Vagina (tissue), 2 donors: ENCODE data around the gene NDUFV1. TPM values are rescaled to one million over a fixed set of nuclear protein-coding genes. Genes with fewer than 3 reads are reported as not detected.
"Not testable (repeated sequence)": the region's sequence is repeated elsewhere in the genome, so short reads cannot be mapped to it uniquely, and the experiment has no call there.

Experiments used
- DNase-seq, 2 donors: peaks; one replicate each; pipeline ENCODE4 v3.0.0-alpha.2; 2017; ENCODE audit errors: extremely low spot score in 2 of 2
- H3K27ac ChIP-seq: fragments of 200-600 bp; sonication (generic); one replicate; pipeline ENCODE4 v1.5.1; 2019
- H3K27me3 ChIP-seq: fragments of 200-600 bp; sonication (generic); one replicate; pipeline ENCODE4 v1.5.1; 2019
- H3K36me3 ChIP-seq, 2 donors: fragments of 200-600 bp; sonication (generic); one replicate each; pipeline ENCODE4 v1.5.1; 2017 to 2019
- H3K4me1 ChIP-seq: fragments of 200-600 bp; sonication (generic); one replicate; pipeline ENCODE4 v1.5.1; 2019
- H3K4me3 ChIP-seq, 2 donors: fragments of 200-600 bp; sonication (generic); 1 replicate in 1 of 2; 2 replicates in 1 of 2; pipeline ENCODE4 v1.5.1; 2016 to 2019
- H3K9me3 ChIP-seq: fragments of 200-600 bp; sonication (generic); one replicate; pipeline ENCODE4 v1.5.1; 2019
- CTCF ChIP-seq, 3 experiments: fragments of 450-650 bp in 2 of 3; fragments of 200-600 bp in 1 of 3; sonication (generic) in 1 of 3; IDR thresholded peaks; one replicate each; pipeline ENCODE4 v1.5.1; 2017 to 2019; ENCODE audit warnings: antibody characterized with exemption in 3 of 3, mild to moderate bottlenecking in 2 of 3, moderate library complexity in 2 of 3
- POLR2A ChIP-seq, 2 donors: fragments of 450-650 bp; IDR thresholded peaks; one replicate each; pipeline ENCODE4 v1.6.1; 2017; ENCODE audit warnings: antibody characterized with exemption in 2 of 2, mild to moderate bottlenecking in 2 of 2, moderate library complexity in 2 of 2
- POLR2AphosphoS5 ChIP-seq, 2 donors: sonication (generic); formaldehyde crosslinking; IDR thresholded peaks; one replicate each; pipeline ENCODE4 v1.9.0; 2017; ENCODE audit warnings: antibody characterized with exemption in 2 of 2, mild to moderate bottlenecking in 2 of 2, low read depth in 1 of 2; ENCODE audit not compliant: insufficient read depth in 1 of 2
- intact Hi-C: fragments of 100-400 bp; cut with DNase I; formaldehyde crosslinking; loops from one replicate; pipeline ENCODE4 v1.15.1; 2023
- small RNA-seq: library from RNA; depleted of rRNA; stranded (forward); fragments of <200 nt; gene quantifications from one replicate; pipeline ENCODE3, GENCODE V24; 2016
- total RNA-seq: library from RNA; depleted of rRNA; stranded (reverse); fragments of >200 nt; gene quantifications from one replicate; pipeline ENCODE4 v1.2.3, GENCODE V29; 2016

Gene NDUFV1
- total RNA-seq, 1 donor from 2014 or later: 254 TPM

- H3K27ac ChIP-seq: no peak overlapping the region
- intact Hi-C loops: no loop called here
- no peaks in the 10 kb centered on the region for H3K36me3 ChIP-seq
- no peaks in the 10 kb centered on the region for H3K9me3 ChIP-seq
- H3K4me3 ChIP-seq: no peak overlapping the region
- TF ChIP-seq POLR2A (IDR thresholded peaks at IDR 0.05): no peak
- no peak for TF ChIP-seq POLR2AphosphoS5 (IDR thresholded peaks at IDR 0.05; ENCODE audit: insufficient read depth in 1 of 2, low read depth in 1 of 2)
- TF ChIP-seq CTCF (IDR thresholded peaks at IDR 0.05): no peak
- DNase-seq: no peak
- H3K4me1 ChIP-seq: peaks cover 8% of the 10 kb centered on the region
- H3K27me3 ChIP-seq: no peaks in the 10 kb centered on the region
Observed at GRCh38 chr11:67654225-67654624, 47.5 kb downstream of the NDUFV1 start.

DNA sequence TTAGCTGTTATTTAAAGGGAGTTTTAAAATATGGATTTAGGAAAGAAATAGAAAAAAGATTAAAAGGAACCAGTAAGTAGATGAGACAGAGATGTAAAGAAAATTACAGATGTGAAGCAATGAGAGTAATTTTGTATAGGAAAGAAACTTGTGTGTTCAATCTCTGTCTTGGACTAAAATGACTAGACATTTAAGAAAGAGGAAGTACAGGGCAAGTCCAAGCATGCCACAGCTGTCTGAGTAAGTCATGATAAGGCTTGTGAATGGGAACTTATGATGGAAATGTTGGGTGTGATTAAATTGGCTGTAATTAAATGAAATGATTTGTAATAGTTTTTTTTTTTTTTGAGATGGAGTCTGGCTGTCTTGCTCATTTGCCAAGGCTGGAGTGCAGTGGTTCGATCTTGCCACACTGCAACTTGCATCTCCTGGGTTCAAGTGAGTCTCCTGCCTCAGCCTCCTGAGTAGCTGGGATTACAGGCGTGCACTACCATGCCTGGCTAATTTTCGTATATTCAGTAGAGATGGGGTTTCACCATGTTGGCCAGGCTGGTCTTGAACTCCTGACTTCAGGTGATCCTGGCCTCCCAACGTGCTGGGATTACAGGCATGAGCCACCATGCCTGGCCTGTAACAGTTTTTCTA lies 49.7 kb downstream of the NDUFV1 start:
- TF ChIP-seq POLR2AphosphoS5 (IDR thresholded peaks at IDR 0.05; ENCODE audit: insufficient read depth in 1 of 2, low read depth in 1 of 2) (peak in 1 of 2 donors; percentile 55), CTCF (IDR thresholded peaks at IDR 0.05) (no peak), POLR2A (IDR thresholded peaks at IDR 0.05) (no peak)
- Histone ChIP-seq H3K36me3 (no peaks in the 10 kb centered on the region), H3K4me1 (peaks cover 8% of the 10 kb centered on the region), H3K4me3 (no peak overlapping the region), H3K27me3 (no peaks in the 10 kb centered on the region), H3K9me3 (no peaks in the 10 kb centered on the region), H3K27ac (no peak overlapping the region)
- intact Hi-C loops: no loop called here
- no peak for DNase-seq

DNA sequence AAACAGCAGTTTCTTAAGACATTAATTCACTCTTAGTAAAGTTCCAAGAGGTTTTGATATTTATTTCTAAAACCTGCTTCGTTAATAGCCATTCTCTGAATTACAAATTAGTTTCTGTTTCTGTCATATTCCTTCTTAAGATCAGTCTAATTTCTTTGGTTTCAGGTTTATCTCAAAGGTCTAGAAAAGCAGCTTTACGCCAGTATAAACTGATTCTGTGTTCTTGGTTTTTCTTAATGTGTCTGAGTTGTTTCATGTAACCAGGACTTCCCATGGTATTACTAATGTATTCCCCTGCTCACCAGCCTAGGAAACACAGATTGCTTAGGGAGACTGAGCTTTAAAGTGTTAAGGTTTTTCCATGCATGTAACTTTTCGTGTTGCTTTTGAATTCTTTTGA lies 50.6 kb downstream of the NDUFV1 start:
- no peak overlapping the region for H3K4me3 ChIP-seq
- H3K9me3 ChIP-seq: no peaks in the 10 kb centered on the region
- TF ChIP-seq POLR2A (IDR thresholded peaks at IDR 0.05) (no peak), CTCF (IDR thresholded peaks at IDR 0.05) (no peak), POLR2AphosphoS5 (IDR thresholded peaks at IDR 0.05; ENCODE audit: insufficient read depth in 1 of 2, low read depth in 1 of 2) (no peak)
- no peaks in the 10 kb centered on the region for H3K36me3 ChIP-seq
- no peak for DNase-seq
- intact Hi-C loops: no loop called here
- no peaks in the 10 kb centered on the region for H3K27me3 ChIP-seq
- H3K4me1 ChIP-seq: peaks cover 8% of the 10 kb centered on the region
- no peak overlapping the region for H3K27ac ChIP-seq

DNA sequence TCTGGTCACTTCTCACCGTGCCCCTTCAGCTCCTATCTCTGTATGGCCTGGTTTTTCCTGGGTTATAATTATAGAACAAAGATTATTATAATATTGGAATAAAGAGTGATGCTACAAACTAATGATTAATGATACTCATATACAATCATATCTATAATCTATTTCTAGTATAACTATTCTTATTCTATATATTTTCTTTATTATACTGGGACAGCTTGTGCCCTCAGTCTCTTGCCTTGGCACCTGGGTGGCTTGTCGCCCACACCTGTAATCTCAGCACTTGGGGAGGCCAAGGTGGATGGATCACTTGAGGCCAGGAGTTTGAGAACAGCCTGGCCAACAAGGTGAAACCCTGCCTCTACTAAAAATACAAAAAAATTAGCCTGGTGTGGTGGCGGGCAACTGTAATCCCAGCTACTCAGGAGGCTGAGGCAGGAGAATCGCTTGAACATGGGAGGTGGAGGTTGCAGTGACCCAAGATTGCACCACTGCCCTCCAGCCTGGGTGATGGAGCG lies 53.0 kb downstream of the NDUFV1 start:
- H3K4me3 ChIP-seq, H3K4me1 ChIP-seq, H3K9me3 ChIP-seq, H3K27me3 ChIP-seq, H3K36me3 ChIP-seq, DNase-seq, H3K27ac ChIP-seq, intact Hi-C loops: not testable (repeated sequence)

DNA sequence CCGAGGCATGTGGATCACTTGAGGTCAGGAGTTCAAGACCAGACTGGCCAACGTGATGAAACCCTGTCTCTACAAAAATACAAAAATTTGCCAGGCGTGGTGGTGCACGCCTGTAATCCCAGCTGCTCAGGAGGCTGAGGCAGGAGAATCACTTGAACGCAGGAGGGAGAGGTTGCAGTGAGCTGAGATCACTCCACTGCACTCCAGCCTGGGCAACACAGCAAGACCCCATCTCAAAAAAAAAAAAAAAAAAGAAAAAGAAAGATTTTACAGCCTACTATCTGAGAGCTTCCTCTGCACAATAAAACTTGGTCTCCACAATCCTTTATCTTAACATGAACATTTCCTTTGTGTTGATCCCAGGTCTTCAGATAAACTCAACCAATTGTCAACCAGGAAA lies 54.0 kb downstream of the NDUFV1 start:
- intact Hi-C loops, DNase-seq, H3K36me3 ChIP-seq, H3K9me3 ChIP-seq, H3K27ac ChIP-seq, H3K4me3 ChIP-seq, H3K4me1 ChIP-seq, H3K27me3 ChIP-seq: not testable (repeated sequence)

Small RNA genes lying within 50 kb of the gene (small RNA-seq; reads per million reads assigned to genes)
- not detected for gene AP003385.3

Other genes with a start within 250 kb of the NDUFV1 start
- 20.6 TPM for gene CLCF1, start 233.3 kb upstream of the NDUFV1 start, total RNA-seq
- gene RAD9A, start 214.9 kb upstream of the NDUFV1 start, total RNA-seq: 20.6 TPM
- 102 TPM for gene PPP1CA, start 205.1 kb upstream of the NDUFV1 start, total RNA-seq
- 6.6 TPM for gene TBC1D10C, start 202.9 kb upstream of the NDUFV1 start, total RNA-seq
- 1.7 TPM for gene CARNS1, start 191.3 kb upstream of the NDUFV1 start, total RNA-seq
- gene RPS6KB2, start 178.4 kb upstream of the NDUFV1 start, total RNA-seq: 50.6 TPM
- 18.2 TPM for gene PTPRCAP, start 169.3 kb upstream of the NDUFV1 start, total RNA-seq
- 70.7 TPM for gene CORO1B, start 163.5 kb upstream of the NDUFV1 start, total RNA-seq
- not detected for gene GPR152, start 154.2 kb upstream of the NDUFV1 start, total RNA-seq
- 0.98 TPM for gene CABP4, start 151.6 kb upstream of the NDUFV1 start, total RNA-seq
- gene TMEM134, start 137.7 kb upstream of the NDUFV1 start, total RNA-seq: 88.6 TPM
- gene AIP, start 123.9 kb upstream of the NDUFV1 start, total RNA-seq: 82.7 TPM
- 21.9 TPM for gene PITPNM1, start 101.6 kb upstream of the NDUFV1 start, total RNA-seq
- gene CDK2AP2, start 98.8 kb upstream of the NDUFV1 start, total RNA-seq: 46.4 TPM
- not detected for gene CABP2, start 83.5 kb upstream of the NDUFV1 start, total RNA-seq
- gene GSTP1, start 23.1 kb upstream of the NDUFV1 start, total RNA-seq: 2,739 TPM
- gene NUDT8, start 23.0 kb downstream of the NDUFV1 start, total RNA-seq: 23.8 TPM
- gene TBX10, start 32.8 kb downstream of the NDUFV1 start, total RNA-seq: not detected
- gene ACY3, start 43.8 kb downstream of the NDUFV1 start, total RNA-seq: not detected
- gene ALDH3B2, start 67.7 kb downstream of the NDUFV1 start, total RNA-seq: 19.9 TPM